ENCODE measurements around the gene AQP12A. TPM values are rescaled to one million over a fixed set of nuclear protein-coding genes. Genes with fewer than 3 reads are reported as not detected.
"Not testable (repeated sequence)": the region's sequence is repeated elsewhere in the genome, so short reads cannot be mapped to it uniquely, and the experiment has no call there.

AQP12A gene
- total RNA-seq, 1 experiment from 2014 or later, result not detected

DNA sequence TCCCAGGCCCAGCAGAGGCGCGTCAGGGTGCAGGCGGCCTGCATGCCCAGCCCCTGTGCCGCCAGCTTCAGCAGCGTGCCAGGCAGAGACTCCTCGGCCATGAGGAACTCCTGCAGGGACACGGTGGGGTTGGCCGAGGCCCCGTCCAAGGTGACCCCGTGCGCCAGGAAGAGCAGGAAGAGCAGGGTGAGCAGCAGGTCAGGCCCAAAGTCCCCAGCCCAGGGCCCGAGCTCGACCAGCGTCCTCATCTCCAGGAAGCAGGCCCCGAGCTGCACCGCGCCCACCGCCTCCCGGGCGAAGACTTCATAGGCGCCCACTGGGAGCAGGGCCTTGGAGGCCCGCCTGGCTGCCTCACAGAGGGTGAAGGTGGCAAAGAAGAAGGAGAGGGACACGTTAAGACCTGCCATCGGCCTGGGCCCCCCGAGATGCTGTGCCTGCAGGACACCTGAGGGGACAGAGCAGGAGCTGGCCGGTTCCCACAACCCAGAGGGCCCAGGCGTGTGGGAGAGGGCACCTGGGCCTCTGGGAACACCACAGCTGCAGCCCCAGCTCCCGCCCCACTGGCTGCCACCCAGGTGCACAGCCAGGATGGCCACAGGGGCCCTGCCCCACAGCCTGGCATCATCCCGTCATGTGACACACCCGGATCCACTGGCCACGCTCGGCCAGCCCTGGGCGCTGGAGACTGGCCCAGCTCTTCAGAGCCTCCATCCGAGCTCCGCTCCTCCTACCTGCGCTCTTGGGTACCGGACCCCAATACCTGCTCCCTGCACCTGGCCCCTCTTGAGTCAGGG, 9.0 kb upstream of the AQP12A start, which contains the start of gene AQP12B:
TSS of gene AQP12B (minus strand) at position 455 of the 794 bp plus-strand sequence. CDS start at position 407, 48 bp downstream.
- H3F3A ChIP-seq (ENCODE audit: low read length, unreplicated experiment); H4K20me1 ChIP-seq (ENCODE audit: low read length); H3K27ac ChIP-seq (ENCODE audit: low read length); ATAC-seq; H3K9ac ChIP-seq (ENCODE audit: low read length); H3K36me3 ChIP-seq (ENCODE audit: low read depth, low read length); H2AFZ ChIP-seq (ENCODE audit: low read length); POLR2A ChIA-PET (ENCODE audit: unreplicated experiment); intact Hi-C loops (cut with micrococcal nuclease); CTCF ChIA-PET; DNase-seq; H3K4me1 ChIP-seq (ENCODE audit: insufficient read depth, low read length); H3K4me2 ChIP-seq (ENCODE audit: low read length); H3K9me3 ChIP-seq (ENCODE audit: low read length); BruUV-seq (replicated peaks); H3K9me2 ChIP-seq (replicated peaks; ENCODE audit: low read length); H3K4me3 ChIP-seq (ENCODE audit: low read length); H3K79me2 ChIP-seq (ENCODE audit: low read length): not testable (repeated sequence)
- H3K27me3 ChIP-seq (ENCODE audit: low read length), result peaks cover 15% of the 10 kb centered on the region

DNA sequence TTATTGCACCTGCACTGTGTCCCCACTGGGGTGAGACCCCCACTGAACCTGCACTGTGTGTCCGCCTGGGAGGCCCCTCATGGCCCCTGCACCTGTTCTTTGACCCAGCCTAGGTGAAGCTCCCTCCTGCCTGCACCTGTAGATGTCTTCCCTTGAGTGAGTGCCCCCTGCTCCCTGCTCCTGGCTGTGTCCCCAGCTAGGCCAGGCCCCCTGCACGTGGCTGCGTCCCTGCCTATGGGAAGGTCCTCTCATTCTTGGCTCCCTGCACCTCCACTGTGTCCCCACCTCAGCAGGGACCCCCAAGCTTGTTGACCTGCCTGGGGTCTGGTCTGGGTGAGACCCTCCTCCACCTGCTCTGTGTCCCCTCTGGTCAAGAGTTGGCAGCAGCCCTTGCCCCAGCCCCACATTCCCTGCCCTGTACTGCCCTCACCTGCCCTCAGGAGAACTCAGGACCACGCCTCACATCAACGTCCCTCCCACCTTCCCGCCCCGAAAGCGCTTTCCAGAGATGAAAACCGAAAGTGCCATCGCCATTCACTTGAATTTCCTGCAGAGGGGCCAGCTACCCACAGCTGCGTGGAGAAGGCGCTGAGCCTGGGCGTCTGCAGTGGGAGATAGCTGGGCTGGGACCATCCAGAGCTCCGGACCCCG, 8.2 kb upstream of the AQP12A start:
- H4K20me1 ChIP-seq (ENCODE audit: low read length); DNase-seq; POLR2A ChIA-PET (ENCODE audit: unreplicated experiment); ATAC-seq; intact Hi-C loops (cut with micrococcal nuclease); H3K9me3 ChIP-seq (ENCODE audit: low read length); H3K9ac ChIP-seq (ENCODE audit: low read length); H3K4me3 ChIP-seq (ENCODE audit: low read length); H3K27ac ChIP-seq (ENCODE audit: low read length); H3K4me1 ChIP-seq (ENCODE audit: insufficient read depth, low read length); H3F3A ChIP-seq (ENCODE audit: low read length, unreplicated experiment); H3K4me2 ChIP-seq (ENCODE audit: low read length); H2AFZ ChIP-seq (ENCODE audit: low read length); CTCF ChIA-PET; BruUV-seq (replicated peaks); H3K9me2 ChIP-seq (replicated peaks; ENCODE audit: low read length); H3K79me2 ChIP-seq (ENCODE audit: low read length); H3K36me3 ChIP-seq (ENCODE audit: low read depth, low read length): not testable (repeated sequence)
- H3K27me3 ChIP-seq (ENCODE audit: low read length), result peaks cover 15% of the 10 kb centered on the region

DNA sequence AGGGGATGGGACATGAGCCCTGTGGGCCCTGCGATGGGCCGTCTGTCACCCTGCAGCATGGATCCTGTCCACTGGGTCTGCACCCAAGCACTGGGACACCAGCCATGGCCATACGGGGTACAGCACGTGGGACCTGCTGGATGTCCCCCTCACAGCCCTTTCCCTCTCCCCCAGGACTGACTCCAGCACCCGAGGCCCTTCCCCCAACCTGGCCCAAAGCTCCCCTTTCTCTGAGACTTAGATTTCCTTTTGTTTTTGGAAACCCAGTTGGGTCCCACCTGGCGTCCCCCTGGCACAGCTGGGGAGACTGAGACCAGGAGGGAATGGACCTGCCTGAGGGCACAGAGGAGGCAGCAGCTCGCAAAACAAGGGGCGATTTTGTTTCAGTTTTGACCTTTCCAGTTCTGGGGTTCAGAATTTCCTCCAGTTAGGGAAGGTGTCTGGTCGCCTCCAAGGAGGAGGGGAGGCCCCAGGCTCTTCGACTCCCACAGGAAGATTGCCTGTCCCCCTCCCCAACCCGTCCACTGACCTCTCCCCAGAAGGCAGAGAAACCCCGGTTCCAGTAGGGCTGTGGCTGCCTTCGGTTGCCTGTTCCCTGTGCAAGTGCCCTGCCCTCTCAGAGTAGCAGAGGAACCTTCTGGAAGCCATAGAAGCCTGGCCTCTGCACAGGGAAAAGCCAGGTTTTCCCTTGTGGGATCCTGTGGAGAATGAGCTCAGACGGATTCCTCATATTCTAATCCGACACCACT, 7.5 kb upstream of the AQP12A start:
- H3K9me2 ChIP-seq (replicated peaks; ENCODE audit: low read length); H3K9ac ChIP-seq (ENCODE audit: low read length); POLR2A ChIA-PET (ENCODE audit: unreplicated experiment); H3K79me2 ChIP-seq (ENCODE audit: low read length); intact Hi-C loops (cut with micrococcal nuclease); H3K4me3 ChIP-seq (ENCODE audit: low read length); H3F3A ChIP-seq (ENCODE audit: low read length, unreplicated experiment); ATAC-seq; H3K27ac ChIP-seq (ENCODE audit: low read length); H2AFZ ChIP-seq (ENCODE audit: low read length); H3K4me1 ChIP-seq (ENCODE audit: insufficient read depth, low read length); H3K4me2 ChIP-seq (ENCODE audit: low read length); H3K36me3 ChIP-seq (ENCODE audit: low read depth, low read length); BruUV-seq (replicated peaks); H4K20me1 ChIP-seq (ENCODE audit: low read length); CTCF ChIA-PET; H3K9me3 ChIP-seq (ENCODE audit: low read length); DNase-seq: not testable (repeated sequence)
- H3K27me3 ChIP-seq (ENCODE audit: low read length), result peaks cover 15% of the 10 kb centered on the region

DNA sequence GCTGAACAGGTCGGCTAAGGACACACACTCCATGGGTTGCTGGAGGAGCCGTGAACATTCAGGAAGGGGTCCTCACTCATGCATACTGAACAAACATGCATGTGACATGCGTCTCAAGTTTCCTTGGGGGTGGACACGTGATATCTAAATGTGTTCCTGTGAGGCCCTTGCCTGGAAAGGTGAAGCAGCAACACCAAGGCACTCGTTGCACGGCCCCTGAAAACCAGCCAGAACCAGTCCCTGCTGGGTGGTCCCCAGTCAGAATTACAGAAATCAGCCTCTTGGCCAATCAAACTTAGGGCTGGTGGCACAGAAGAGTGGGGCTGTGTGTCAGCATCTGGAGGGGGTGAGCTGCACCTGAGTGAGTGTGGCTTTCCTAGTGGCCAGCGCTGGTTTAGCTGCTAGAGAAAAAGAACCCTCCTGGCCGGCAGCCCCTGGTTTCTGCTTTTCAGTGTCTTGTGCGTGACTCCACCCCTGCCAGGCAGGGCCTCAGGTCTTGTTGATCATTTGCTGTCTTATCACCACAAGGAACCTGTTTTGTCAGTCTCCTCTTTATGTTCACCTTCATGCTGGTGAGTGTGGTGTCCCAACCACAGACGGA, 5.8 kb upstream of the AQP12A start:
- DNase-seq, result no peak
- no peaks in the 10 kb centered on the region for H3F3A ChIP-seq (ENCODE audit: low read length, unreplicated experiment)
- no peak for TF ChIP-seq EZH2phosphoT487 (IDR thresholded peaks at IDR 0.05; ENCODE audit: borderline replicate concordance, low read length)
- no peak for TF ChIP-seq EZH2 (IDR thresholded peaks at IDR 0.05; ENCODE audit: low read length, unreplicated experiment)
- TF ChIP-seq, protein P1, sequence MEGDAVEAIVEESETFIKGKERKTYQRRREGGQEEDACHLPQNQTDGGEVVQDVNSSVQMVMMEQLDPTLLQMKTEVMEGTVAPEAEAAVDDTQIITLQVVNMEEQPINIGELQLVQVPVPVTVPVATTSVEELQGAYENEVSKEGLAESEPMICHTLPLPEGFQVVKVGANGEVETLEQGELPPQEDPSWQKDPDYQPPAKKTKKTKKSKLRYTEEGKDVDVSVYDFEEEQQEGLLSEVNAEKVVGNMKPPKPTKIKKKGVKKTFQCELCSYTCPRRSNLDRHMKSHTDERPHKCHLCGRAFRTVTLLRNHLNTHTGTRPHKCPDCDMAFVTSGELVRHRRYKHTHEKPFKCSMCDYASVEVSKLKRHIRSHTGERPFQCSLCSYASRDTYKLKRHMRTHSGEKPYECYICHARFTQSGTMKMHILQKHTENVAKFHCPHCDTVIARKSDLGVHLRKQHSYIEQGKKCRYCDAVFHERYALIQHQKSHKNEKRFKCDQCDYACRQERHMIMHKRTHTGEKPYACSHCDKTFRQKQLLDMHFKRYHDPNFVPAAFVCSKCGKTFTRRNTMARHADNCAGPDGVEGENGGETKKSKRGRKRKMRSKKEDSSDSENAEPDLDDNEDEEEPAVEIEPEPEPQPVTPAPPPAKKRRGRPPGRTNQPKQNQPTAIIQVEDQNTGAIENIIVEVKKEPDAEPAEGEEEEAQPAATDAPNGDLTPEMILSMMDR (conservative IDR thresholded peaks at IDR 0.05; ENCODE audit: low read depth, low read length), result no peak
- no peak; the same call in 1 of the 2 replicates for ATAC-seq
- no peak overlapping the region for H3K4me3 ChIP-seq (ENCODE audit: low read length)
- no peaks in the 10 kb centered on the region for H3K4me1 ChIP-seq (ENCODE audit: insufficient read depth, low read length)
- H3K79me2 ChIP-seq (ENCODE audit: low read length), result no peaks in the 10 kb centered on the region
- no peaks in the 10 kb centered on the region for H4K20me1 ChIP-seq (ENCODE audit: low read length)
- peaks cover 15% of the 10 kb centered on the region for H3K27me3 ChIP-seq (ENCODE audit: low read length)
- CTCF ChIA-PET, result no interaction called here
- no peaks in the 10 kb centered on the region for H3K36me3 ChIP-seq (ENCODE audit: low read depth, low read length)
- no TSS peak for BruUV-seq (replicated peaks)
- POLR2A ChIA-PET (ENCODE audit: unreplicated experiment), result no interaction called here
- intact Hi-C loops (cut with micrococcal nuclease), result no loop called here
- H3K27ac ChIP-seq (ENCODE audit: low read length), result no peak overlapping the region
- H3K9me2 ChIP-seq (replicated peaks; ENCODE audit: low read length), result no peaks in the 10 kb centered on the region
- H3K9ac ChIP-seq (ENCODE audit: low read length), result no peak overlapping the region
- no peak overlapping the region for H3K4me2 ChIP-seq (ENCODE audit: low read length)
- no peak overlapping the region for H2AFZ ChIP-seq (ENCODE audit: low read length)
- no peaks in the 10 kb centered on the region for H3K9me3 ChIP-seq (ENCODE audit: low read length)
